ENCODE results near the gene TLK2.

DNA sequence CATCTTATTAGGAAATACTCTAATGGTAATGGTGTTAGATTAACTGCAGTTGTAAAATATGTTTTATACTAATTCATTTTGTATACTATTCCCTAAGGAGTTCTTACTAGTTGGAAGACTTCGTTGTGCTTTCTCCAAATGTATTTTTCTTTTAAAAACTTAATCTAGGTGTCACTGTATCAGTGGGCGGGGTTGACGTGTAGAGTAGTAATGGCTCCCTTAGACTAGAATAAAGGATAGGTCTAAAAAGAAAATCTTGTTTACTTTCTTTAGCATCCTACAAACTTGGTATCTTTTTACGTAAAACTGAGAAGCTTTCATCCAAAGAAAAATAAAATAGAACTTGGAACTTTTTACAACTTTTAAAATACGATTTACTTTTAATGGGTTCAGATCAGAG, 93.9 kb downstream of the TLK2 start:
- TF ChIP-seq, protein P1, sequence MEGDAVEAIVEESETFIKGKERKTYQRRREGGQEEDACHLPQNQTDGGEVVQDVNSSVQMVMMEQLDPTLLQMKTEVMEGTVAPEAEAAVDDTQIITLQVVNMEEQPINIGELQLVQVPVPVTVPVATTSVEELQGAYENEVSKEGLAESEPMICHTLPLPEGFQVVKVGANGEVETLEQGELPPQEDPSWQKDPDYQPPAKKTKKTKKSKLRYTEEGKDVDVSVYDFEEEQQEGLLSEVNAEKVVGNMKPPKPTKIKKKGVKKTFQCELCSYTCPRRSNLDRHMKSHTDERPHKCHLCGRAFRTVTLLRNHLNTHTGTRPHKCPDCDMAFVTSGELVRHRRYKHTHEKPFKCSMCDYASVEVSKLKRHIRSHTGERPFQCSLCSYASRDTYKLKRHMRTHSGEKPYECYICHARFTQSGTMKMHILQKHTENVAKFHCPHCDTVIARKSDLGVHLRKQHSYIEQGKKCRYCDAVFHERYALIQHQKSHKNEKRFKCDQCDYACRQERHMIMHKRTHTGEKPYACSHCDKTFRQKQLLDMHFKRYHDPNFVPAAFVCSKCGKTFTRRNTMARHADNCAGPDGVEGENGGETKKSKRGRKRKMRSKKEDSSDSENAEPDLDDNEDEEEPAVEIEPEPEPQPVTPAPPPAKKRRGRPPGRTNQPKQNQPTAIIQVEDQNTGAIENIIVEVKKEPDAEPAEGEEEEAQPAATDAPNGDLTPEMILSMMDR (IDR thresholded peaks at IDR 0.05), result no peak
- no peak for TF ChIP-seq ZFX (IDR thresholded peaks at IDR 0.05; ENCODE audit: borderline replicate concordance)
